IMR-90 (cell line): ENCODE results near the gene YAE1. TPM values are rescaled to one million over a fixed set of nuclear protein-coding genes. Genes with fewer than 3 reads are reported as not detected.

Experiments used
- ATAC-seq: fragments of 200-7000 bp; cut with Tn5 transposase; 2 replicates; pipeline ENCODE4 v1.9.1; 2020; ENCODE audit warnings: low read depth, mild to moderate bottlenecking, moderate library complexity
- BruUV-seq: library from RNA; stranded (reverse); fragments of 400-500 nt; replicated peaks from 2 replicates; lab custom pipeline; 2021; lab: Mats Ljungman, UMichigan
- CTCF ChIA-PET: fragments of 300-600 bp; formaldehyde crosslinking; extraction: SDS; loops from one replicate; lab custom pipeline; 2021; ENCODE audit warnings: antibody characterized with exemption; lab: Yijun Ruan, JAX
- POLR2A ChIA-PET: fragments of 300-600 bp; sonication (Branson Sonifier 250); formaldehyde crosslinking; loops from one replicate; lab custom pipeline; 2022; ENCODE audit warnings: antibody characterized with exemption; ENCODE audit not compliant: unreplicated experiment; lab: Charles Lee
- DNase-seq: peaks from one replicate; pipeline ENCODE4 v3.0.0; 2013
- H2AFZ ChIP-seq: replicated peaks from 2 replicates; pipeline ENCODE3; 2013; ENCODE audit warnings: low read length, mild to moderate bottlenecking; ENCODE audit not compliant: poor library complexity
- H2AK5ac ChIP-seq: 2 replicates; pipeline ENCODE4 v1.6.1; 2013; ENCODE audit warnings: low read depth, low read length, inconsistent platforms
- H2AK9ac ChIP-seq: replicated peaks from 2 replicates; pipeline ENCODE3; 2013; ENCODE audit warnings: mild to moderate bottlenecking, low read depth, low read length, moderate library complexity; ENCODE audit not compliant: poor library complexity
- H2BK120ac ChIP-seq: 2 replicates; pipeline ENCODE4 v1.6.1; 2013; ENCODE audit warnings: low read depth, low read length, inconsistent platforms
- H2BK15ac ChIP-seq: 3 replicates; pipeline ENCODE4 v1.6.1; 2013; ENCODE audit warnings: low read depth, low read length, inconsistent platforms
- H2BK20ac ChIP-seq: 2 replicates; pipeline ENCODE4 v1.6.1; 2013; ENCODE audit warnings: low read depth, mild to moderate bottlenecking, inconsistent platforms, low read length, moderate library complexity
- H2BK5ac ChIP-seq: 2 replicates; pipeline ENCODE4 v1.6.1; 2013; ENCODE audit warnings: mild to moderate bottlenecking, low read depth, low read length, inconsistent platforms; ENCODE audit not compliant: poor library complexity, severe bottlenecking
- H3K14ac ChIP-seq: replicated peaks from 2 replicates; pipeline ENCODE4 v1.6.1; 2013; ENCODE audit warnings: low read depth, low read length, inconsistent platforms
- H3K18ac ChIP-seq: 2 replicates; pipeline ENCODE4 v1.6.1; 2013; ENCODE audit warnings: low read depth, low read length, control low read depth
- H3K23ac ChIP-seq: 2 replicates; pipeline ENCODE4 v1.6.1; 2013; ENCODE audit warnings: low read depth, low read length, inconsistent platforms
- H3K27ac ChIP-seq: 2 replicates; pipeline ENCODE4 v1.5.1; 2013; ENCODE audit warnings: mild to moderate bottlenecking, control low read depth, low read length; ENCODE audit not compliant: insufficient read depth
- H3K27me3 ChIP-seq: 2 replicates; pipeline ENCODE4 v1.6.1; 2013; ENCODE audit warnings: low read length; ENCODE audit not compliant: control insufficient read depth, insufficient read depth
- H3K36me3 ChIP-seq: 2 replicates; pipeline ENCODE4 v1.6.1; 2013; ENCODE audit warnings: low read length, mixed read lengths; ENCODE audit not compliant: control insufficient read depth, insufficient read depth
- H3K4ac ChIP-seq: 2 replicates; pipeline ENCODE4 v1.6.1; 2013; ENCODE audit warnings: low read depth, low read length, inconsistent platforms
- H3K4me1 ChIP-seq: 2 replicates; pipeline ENCODE4 v1.6.1; 2013; ENCODE audit warnings: low read length, mixed read lengths; ENCODE audit not compliant: control insufficient read depth, insufficient read depth
- H3K4me2 ChIP-seq: 2 replicates; pipeline ENCODE4 v1.6.1; 2013; ENCODE audit warnings: low read depth, mild to moderate bottlenecking, control low read depth, low read length, moderate library complexity
- H3K4me3 ChIP-seq: 2 replicates; pipeline ENCODE4 v1.5.1; 2013; ENCODE audit warnings: low read depth, mild to moderate bottlenecking, control low read depth, low read length, moderate library complexity; ENCODE audit not compliant: insufficient read depth
- H3K56ac ChIP-seq: 2 replicates; pipeline ENCODE4 v1.6.1; 2013; ENCODE audit warnings: low read length, inconsistent platforms; ENCODE audit not compliant: insufficient read depth; ENCODE audit errors: extremely low read depth
- H3K79me1 ChIP-seq, 2 experiments: 2 replicates each; pipeline ENCODE4 v1.6.1; 2013; ENCODE audit warnings: low read length in 2 of 2, inconsistent platforms in 1 of 2, low read depth in 1 of 2
- H3K9ac ChIP-seq: 2 replicates; pipeline ENCODE4 v1.6.1; 2013; ENCODE audit warnings: low read depth, low read length, control low read depth
- H3K9me1 ChIP-seq: 2 replicates; pipeline ENCODE4 v1.6.1; 2013; ENCODE audit warnings: low read length, inconsistent platforms; ENCODE audit not compliant: insufficient read depth
- H3K9me3 ChIP-seq: 2 replicates; pipeline ENCODE4 v1.6.1; 2013; ENCODE audit warnings: low read length; ENCODE audit not compliant: control insufficient read depth, insufficient read depth
- H4K20me1 ChIP-seq: 2 replicates; pipeline ENCODE4 v1.6.1; 2013; ENCODE audit warnings: low read length, inconsistent platforms; ENCODE audit not compliant: insufficient read depth
- H4K5ac ChIP-seq: 2 replicates; pipeline ENCODE4 v1.6.1; 2013; ENCODE audit warnings: mild to moderate bottlenecking, low read depth, low read length, control low read depth
- H4K8ac ChIP-seq, 2 experiments: 2 replicates each; pipeline ENCODE4 v1.6.1; 2013; ENCODE audit warnings: low read depth in 2 of 2, low read length in 2 of 2, control low read depth in 1 of 2, inconsistent platforms in 1 of 2
- H4K91ac ChIP-seq: 2 replicates; pipeline ENCODE4 v1.6.1; 2013; ENCODE audit warnings: low read depth, low read length, inconsistent platforms; ENCODE audit not compliant: insufficient read depth
- BHLHE40 ChIP-seq: fragments of 150-350 bp; IDR thresholded peaks from 2 replicates; pipeline ENCODE4 v1.6.1; 2016; ENCODE audit warnings: mild to moderate bottlenecking, low read depth, low read length
- CEBPB ChIP-seq: IDR thresholded peaks from 2 replicates; pipeline ENCODE4 v1.6.1; 2012; ENCODE audit warnings: low read depth, low read length, improper control_type of control experiment
- CHD1 ChIP-seq: IDR thresholded peaks from 2 replicates; pipeline ENCODE4 v1.6.1; 2012; ENCODE audit warnings: low read depth, low read length, improper control_type of control experiment
- ELK1 ChIP-seq: fragments of 150-350 bp; IDR thresholded peaks from 2 replicates; pipeline ENCODE4 v1.6.1; 2016; ENCODE audit warnings: low read depth, mild to moderate bottlenecking, low read length, moderate library complexity, borderline replicate concordance
- MAZ ChIP-seq: IDR thresholded peaks from 2 replicates; pipeline ENCODE4 v1.6.1; 2012; ENCODE audit warnings: low read depth, mild to moderate bottlenecking, low read length, improper control_type of control experiment, moderate library complexity, borderline replicate concordance
- NFE2L2 ChIP-seq: fragments of 150-350 bp; IDR thresholded peaks from 2 replicates; pipeline ENCODE4 v1.6.1; 2016; ENCODE audit warnings: low read depth, mild to moderate bottlenecking, low read length
- RAD21 ChIP-seq: IDR thresholded peaks from 2 replicates; pipeline ENCODE4 v1.6.1; 2012; ENCODE audit warnings: low read length, improper control_type of control experiment
- SMC3 ChIP-seq: fragments of 150-350 bp; IDR thresholded peaks from 2 replicates; pipeline ENCODE4 v1.6.1; 2016; ENCODE audit warnings: low read depth, mild to moderate bottlenecking, antibody characterized with exemption, low read length, moderate library complexity
- USF2 ChIP-seq: fragments of 150-350 bp; IDR thresholded peaks from 2 replicates; pipeline ENCODE4 v1.6.1; 2017; ENCODE audit warnings: mild to moderate bottlenecking, antibody characterized with exemption, low read length, low read depth
- WGBS, 2 experiments: methylation state at CpG; one replicate each; pipeline versions ENCODE4 v1.1.5 to v1.1.7; 2013; ENCODE audit warnings: missing lambda C conversion rate in 2 of 2; ENCODE audit not compliant: insufficient read length in 1 of 2; ENCODE audit errors: extremely low coverage in 2 of 2; 5-methylcytosine and 5-hydroxymethylcytosine counted together
- dilution Hi-C: fragments of 300-500 bp; cut with HindIII; formaldehyde crosslinking; loops from one replicate; pipeline ENCODE4 v1.14.3; 2018; ENCODE audit warnings: low sequenced_read_pairs; ENCODE audit not compliant: unreplicated experiment
- in situ Hi-C: fragments of 300-500 bp; cut with MboI; formaldehyde crosslinking; loops from 3 replicates; pipeline ENCODE4 v1.14.3; 2019; ENCODE audit warnings: low sequenced_read_pairs, inconsistent platforms, mixed read lengths
- intact Hi-C: fragments of 100-400 bp; cut with micrococcal nuclease; formaldehyde crosslinking; loops from 2 replicates; pipeline ENCODE4 v1.10.0; 2022
- polyA plus RNA-seq, 3 experiments: library from polyadenylated mRNA; depleted of rRNA; stranded (reverse); fragments of >200 nt; gene quantifications; 2 replicates each; pipeline ENCODE4 v1.2.3, GENCODE V29; 2012; ENCODE audit warnings: low replicate concordance in 1 of 3
- total RNA-seq: library from RNA; depleted of rRNA; stranded (reverse); fragments of >200 nt; gene quantifications from 2 replicates; pipeline ENCODE4 v1.2.3, GENCODE V29; 2012

The YAE1 gene
- total and polyA plus RNA-seq, 2 of the 4 experiments (the other 2 are of a cell fraction), result 28.6 to 36.7 TPM

- Histone ChIP-seq H2BK120ac (no peak overlapping the region), H3K4me1 (peaks cover 12% of the 10 kb centered on the region), H3K4me3 (no peak overlapping the region), H3K4ac (peak overlapping the region; percentile 17; the same call in 1 of the 2 replicates), H3K4me2 (no peak overlapping the region), H4K20me1 (no peaks in the 10 kb centered on the region), H3K9me3 (no peaks in the 10 kb centered on the region), H3K56ac (no peak overlapping the region), H2AK9ac (no peak overlapping the region), H3K9ac (no peak overlapping the region), H3K36me3 (no peaks in the 10 kb centered on the region), H3K9me1 (peaks cover 3% of the 10 kb centered on the region; the same call in 1 of the 2 replicates), H2AFZ (no peak overlapping the region), H4K8ac (peak overlapping the region in 1 of 2 experiments; percentile 27; a peak in 1 of 4 replicates), H4K91ac (no peak overlapping the region; the same call in 1 of the 2 replicates), H3K27ac (no peak overlapping the region), H3K14ac (no peak overlapping the region), H3K27me3 (no peaks in the 10 kb centered on the region), H3K23ac (no peak overlapping the region), H3K79me1 (peaks cover 0 to 6% of the 10 kb centered on the region in 2 experiments; a peak in 1 of 4 replicates), H2BK15ac (no peak overlapping the region), H4K5ac (no peak overlapping the region), H2BK20ac (no peak overlapping the region), H2BK5ac (no peak overlapping the region), H2AK5ac (no peak overlapping the region), H3K18ac (no peak overlapping the region)
- dilution Hi-C loops (no loop called here), intact Hi-C loops (no loop called here), in situ Hi-C loops (no loop called here)
- ChIA-PET POLR2A (no interaction called here), CTCF (no interaction called here)
- ATAC-seq (no peak), DNase-seq (no peak)
- no CpG with 5 or more reads among the region's 2 CpGs for WGBS, 2 experiments
- TF ChIP-seq CEBPB, result no peak
- TF ChIP-seq CHD1, result no peak
- TF ChIP-seq RAD21, result no peak
- no peak for TF ChIP-seq BHLHE40
- no peak for TF ChIP-seq USF2
- TF ChIP-seq NFE2L2, result no peak
- TF ChIP-seq SMC3, result no peak
- no peak for TF ChIP-seq ELK1
- TF ChIP-seq MAZ, result no peak
- no TSS peak for BruUV-seq
Measured at GRCh38 chr7:39606352-39606751, 40.1 kb downstream of the YAE1 start.
